Keratinocyte (primary cell): ENCODE data around the gene PLEKHN1.

Experiments used
- CTCF ChIP-seq, 3 experiments: IDR thresholded peaks in 1 of 3; conservative IDR thresholded peaks in 1 of 3; optimal IDR thresholded peaks in 1 of 3; 2 replicates in 2 of 3; 3 replicates in 1 of 3; pipeline versions ENCODE3 to v1.5.1; 2011; ENCODE audit warnings: low read length in 3 of 3, mild to moderate bottlenecking in 3 of 3, moderate library complexity in 2 of 3, control low read depth in 1 of 3, inconsistent platforms in 1 of 3; ENCODE audit not compliant: insufficient read depth in 2 of 3; ENCODE audit errors: extremely low read depth in 1 of 3
- EZH2 ChIP-seq: IDR thresholded peaks from one replicate; pipeline ENCODE4 v1.6.1; 2012; ENCODE audit warnings: inconsistent platforms, mild to moderate bottlenecking, low read length, moderate library complexity

GRCh38 chr1:991895-992294 lies 25.6 kb downstream of the PLEKHN1 start:
- TF ChIP-seq CTCF (optimal IDR thresholded peaks at IDR 0.05 in 1 of 3, IDR thresholded peaks at IDR 0.05 in 1 of 3, conservative IDR thresholded peaks at IDR 0.05 in 1 of 3; ENCODE audit: extremely low read depth in 1 of 3, insufficient read depth in 2 of 3, low read length in 3 of 3) (no peak), EZH2 (no peak)
